ENCODE measurements around the gene AEBP2. TPM values are rescaled to one million over a fixed set of nuclear protein-coding genes. Genes with fewer than 3 reads are reported as not detected.

Gene AEBP2
- total and polyA plus RNA-seq, 8 donors = 9.0 to 18.6 (median 13.2) TPM

- H3K27ac ChIP-seq = no peak overlapping the region
- no peak overlapping the region for H3K4me3 ChIP-seq
- H3K27me3 ChIP-seq = no peaks in the 10 kb centered on the region
- peaks cover 0 to 9% (median 0%) of the 10 kb centered on the region in 3 donors for H3K4me1 ChIP-seq
- FAIRE-seq (no peak), DNase-seq (no peak), ATAC-seq (no peak)
- TF ChIP-seq, protein P1, sequence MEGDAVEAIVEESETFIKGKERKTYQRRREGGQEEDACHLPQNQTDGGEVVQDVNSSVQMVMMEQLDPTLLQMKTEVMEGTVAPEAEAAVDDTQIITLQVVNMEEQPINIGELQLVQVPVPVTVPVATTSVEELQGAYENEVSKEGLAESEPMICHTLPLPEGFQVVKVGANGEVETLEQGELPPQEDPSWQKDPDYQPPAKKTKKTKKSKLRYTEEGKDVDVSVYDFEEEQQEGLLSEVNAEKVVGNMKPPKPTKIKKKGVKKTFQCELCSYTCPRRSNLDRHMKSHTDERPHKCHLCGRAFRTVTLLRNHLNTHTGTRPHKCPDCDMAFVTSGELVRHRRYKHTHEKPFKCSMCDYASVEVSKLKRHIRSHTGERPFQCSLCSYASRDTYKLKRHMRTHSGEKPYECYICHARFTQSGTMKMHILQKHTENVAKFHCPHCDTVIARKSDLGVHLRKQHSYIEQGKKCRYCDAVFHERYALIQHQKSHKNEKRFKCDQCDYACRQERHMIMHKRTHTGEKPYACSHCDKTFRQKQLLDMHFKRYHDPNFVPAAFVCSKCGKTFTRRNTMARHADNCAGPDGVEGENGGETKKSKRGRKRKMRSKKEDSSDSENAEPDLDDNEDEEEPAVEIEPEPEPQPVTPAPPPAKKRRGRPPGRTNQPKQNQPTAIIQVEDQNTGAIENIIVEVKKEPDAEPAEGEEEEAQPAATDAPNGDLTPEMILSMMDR (IDR thresholded peaks at IDR 0.05) = no peak
- H3K9me3 ChIP-seq = no peaks in the 10 kb centered on the region
- 97 to 98% methylated on average over 6 of the region's 6 CpGs for WGBS, 2 donors
- intact Hi-C loops (cut with DNase I) = no loop called here
- H3K36me3 ChIP-seq = no peaks in the 10 kb centered on the region
These were observed 18.3 kb downstream of the AEBP2 start for GRCh38 chr12:19457561-19457960.

DNA sequence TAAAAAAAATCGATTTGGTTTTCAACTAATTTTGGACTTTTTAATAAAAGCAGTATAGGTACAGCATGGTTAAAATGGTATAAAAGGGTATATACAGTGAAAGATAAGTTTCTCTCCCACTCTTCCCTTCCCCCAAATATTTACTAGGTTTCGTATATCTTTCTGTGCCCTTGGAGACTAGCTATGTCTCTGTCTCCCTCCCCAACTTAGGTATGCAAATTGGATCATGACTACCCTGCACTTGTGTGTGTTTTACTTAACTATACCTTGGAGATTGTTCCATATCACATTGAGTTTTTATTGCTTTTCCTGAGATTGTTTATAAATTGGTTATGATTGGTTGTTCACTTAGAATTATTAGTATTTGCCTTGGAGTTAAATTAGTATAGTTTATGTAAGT lies 19.4 kb downstream of the AEBP2 start:
- no peak for ATAC-seq
- Histone ChIP-seq H3K4me1 (peaks cover 0 to 9% (median 0%) of the 10 kb centered on the region in 3 donors), H3K27me3 (no peaks in the 10 kb centered on the region), H3K4me3 (no peak overlapping the region), H3K9me3 (no peaks in the 10 kb centered on the region), H3K27ac (no peak overlapping the region), H3K36me3 (no peaks in the 10 kb centered on the region)
- no peak for DNase-seq
- TF ChIP-seq, protein P1 (IDR thresholded peaks at IDR 0.05) = no peak
- 85 to 92% methylated on average over 2 of the region's 2 CpGs for WGBS, 2 donors
- intact Hi-C loops (cut with DNase I) = no loop called here
- FAIRE-seq = no peak

- 14 to 23% methylated on average over 1 of the region's 1 CpG for WGBS, 2 donors
- TF ChIP-seq, protein P1 (IDR thresholded peaks at IDR 0.05) = no peak
- no peak overlapping the region for H3K4me3 ChIP-seq
- ATAC-seq (no peak), DNase-seq (no peak), FAIRE-seq (no peak)
- H3K27ac ChIP-seq = no peak overlapping the region
- intact Hi-C loops (cut with DNase I) = no loop called here
- peaks cover 0 to under 1% (median 0%) of the 10 kb centered on the region in 3 donors for H3K36me3 ChIP-seq
- H3K4me1 ChIP-seq = peaks cover 0 to 9% (median 0%) of the 10 kb centered on the region in 3 donors
- H3K27me3 ChIP-seq = no peaks in the 10 kb centered on the region
- no peaks in the 10 kb centered on the region for H3K9me3 ChIP-seq
These were observed 22.7 kb downstream of the AEBP2 start for GRCh38 chr12:19461999-19462398.

- H3K4me1 ChIP-seq = peaks cover 0 to 9% (median 0%) of the 10 kb centered on the region in 3 donors
- ATAC-seq (no peak), DNase-seq (no peak), FAIRE-seq (no peak)
- no peaks in the 10 kb centered on the region for H3K9me3 ChIP-seq
- no peaks in the 10 kb centered on the region for H3K27me3 ChIP-seq
- WGBS, 2 donors = 78 to 84% methylated on average over 5 of the region's 5 CpGs
- H3K36me3 ChIP-seq = peaks cover 0 to 3% (median 0%) of the 10 kb centered on the region in 3 donors
- H3K27ac ChIP-seq = no peak overlapping the region
- TF ChIP-seq, protein P1 (IDR thresholded peaks at IDR 0.05) = no peak
- intact Hi-C loops (cut with DNase I) = no loop called here
- no peak overlapping the region for H3K4me3 ChIP-seq
These were observed 23.1 kb downstream of the AEBP2 start for GRCh38 chr12:19462406-19462805.

DNA sequence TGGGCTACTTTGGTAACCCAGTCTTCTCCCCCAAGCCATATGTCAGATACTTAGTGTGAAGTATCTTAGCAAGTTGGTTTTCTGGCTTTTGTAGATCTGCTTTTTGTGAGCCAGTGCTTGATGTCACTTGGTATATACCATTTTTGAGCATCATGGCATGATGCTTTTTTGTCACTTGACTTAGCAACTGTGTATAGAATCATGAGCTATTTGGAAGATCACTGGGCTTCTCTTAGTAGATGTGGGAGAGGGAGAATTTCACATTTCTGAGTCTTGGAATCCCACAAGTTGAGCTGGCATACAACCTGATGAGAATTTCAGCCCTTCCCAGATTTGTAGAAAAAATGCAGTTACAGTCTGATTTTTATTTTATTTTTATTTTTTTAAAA lies 24.9 kb downstream of the AEBP2 start:
- H3K4me1 ChIP-seq = peaks cover 0 to 9% (median 0%) of the 10 kb centered on the region in 3 donors
- peaks cover 0 to 3% (median 0%) of the 10 kb centered on the region in 3 donors for H3K36me3 ChIP-seq
- intact Hi-C loops (cut with DNase I) = no loop called here
- H3K27ac ChIP-seq = no peak overlapping the region
- no peak for DNase-seq
- no peaks in the 10 kb centered on the region for H3K9me3 ChIP-seq
- TF ChIP-seq, protein P1 (IDR thresholded peaks at IDR 0.05) = no peak
- no peak for FAIRE-seq
- ATAC-seq = no peak
- no peaks in the 10 kb centered on the region for H3K27me3 ChIP-seq
- H3K4me3 ChIP-seq = no peak overlapping the region

All from pancreas (tissue), 10 donors.